GM23338 (cell line): ENCODE measurements around the gene FLYWCH1.

Experiments used
- CREB1 ChIP-seq: fragments of 250-450 bp; sonication (Bioruptor Pico); IDR thresholded peaks from 2 replicates; pipeline ENCODE4 v1.5.0; 2020; ENCODE audit warnings: low read depth, mild to moderate bottlenecking, moderate library complexity
- CTCF ChIP-seq, 2 experiments: fragments of 200-600 bp in 1 of 2; sonication (generic) in 1 of 2; conservative IDR thresholded peaks; 2 replicates each; pipeline versions ENCODE4 v1.5.1 to v1.6.1; 2016 to 2017; ENCODE audit warnings: antibody characterized with exemption in 2 of 2, low read depth in 2 of 2, mild to moderate bottlenecking in 2 of 2, moderate library complexity in 1 of 2
- EZH2 ChIP-seq: fragments of 200-600 bp; sonication (generic); IDR thresholded peaks from one replicate; pipeline ENCODE4 v1.8.0; 2017; ENCODE audit warnings: antibody characterized with exemption, mild to moderate bottlenecking, low read depth; ENCODE audit not compliant: unreplicated experiment
- EZH2phosphoT487 ChIP-seq: fragments of 200-600 bp; sonication (generic); IDR thresholded peaks from one replicate; pipeline ENCODE4 v1.8.1; 2018; ENCODE audit warnings: antibody characterized with exemption; ENCODE audit not compliant: unreplicated experiment
- JUNB ChIP-seq: IDR thresholded peaks from one replicate; pipeline ENCODE4 v1.6.1; 2016; ENCODE audit warnings: antibody characterized with exemption; ENCODE audit not compliant: unreplicated experiment
- NANOG ChIP-seq: IDR thresholded peaks from 2 replicates; pipeline ENCODE4 v1.6.1; 2016; ENCODE audit warnings: antibody characterized with exemption, borderline replicate concordance
- POLR2AphosphoS5 ChIP-seq: IDR thresholded peaks from 2 replicates; pipeline ENCODE4 v1.6.1; 2016; ENCODE audit warnings: antibody characterized with exemption, low read depth
- REST ChIP-seq: IDR thresholded peaks from one replicate; pipeline ENCODE4 v1.6.1; 2018; ENCODE audit warnings: antibody characterized with exemption; ENCODE audit not compliant: unreplicated experiment
- STAT1 ChIP-seq: IDR thresholded peaks from one replicate; pipeline ENCODE4 v1.6.1; 2016; ENCODE audit warnings: antibody characterized with exemption; ENCODE audit not compliant: unreplicated experiment
- ZNF114 ChIP-seq: fragments of 250-450 bp; sonication (Bioruptor Pico); IDR thresholded peaks from 2 replicates; pipeline ENCODE4 v1.5.0; 2020; ENCODE audit warnings: mild to moderate bottlenecking, moderate library complexity

- TF ChIP-seq CTCF (conservative IDR thresholded peaks at IDR 0.05; ENCODE audit: low read depth in 2 of 2) (peak in 1 of 2 experiments; percentile 12; a peak in 1 of 4 replicates), CREB1 (CRISPR knock-in tag) (no peak), POLR2AphosphoS5 (no peak), REST (peak; percentile 55), STAT1 (no peak), EZH2 (no peak), EZH2phosphoT487 (no peak), JUNB (no peak), NANOG (no peak), ZNF114 (no peak)
These were observed 55.1 kb downstream of the FLYWCH1 start for GRCh38 chr16:2966808-2967191.
